Activated naive CD8-positive, alpha-beta T cell treated with anti-CD3 and anti-CD28 coated beads, Interleukin-2, amount 50 U/mL, for 16 hours (primary cell): ENCODE results near the gene GPX4.

ENCODE experiments used
- DNase-seq: peaks from one replicate; pipeline ENCODE4 v3.0.0-alpha.2; 2020; ENCODE audit warnings: low read depth, low spot score

GPX4 gene

GRCh38 chr19:1103708-1104310 lies at the start of gene GPX4:
Gene GPX4 (plus strand): TSS chr19:1103994. CDS start chr19:1104044, 50 bp downstream.
- peak; percentile 97 for DNase-seq

GRCh38 chr19:1054102-1055027 lies 49.4 kb upstream of the GPX4 start:
- no peak for DNase-seq

- DNase-seq = no peak
Measured at GRCh38 chr19:1055028-1055425, 48.8 kb upstream of the GPX4 start.

GRCh38 chr19:1055886-1056620 lies 47.7 kb upstream of the GPX4 start:
- no peak for DNase-seq

GRCh38 chr19:1057176-1057855 lies 46.5 kb upstream of the GPX4 start:
- no peak for DNase-seq

GRCh38 chr19:1058112-1058511 lies 45.7 kb upstream of the GPX4 start:
- no peak for DNase-seq

GRCh38 chr19:1060689-1061088 lies 43.1 kb upstream of the GPX4 start:
- no peak for DNase-seq

GRCh38 chr19:1061987-1062386 lies 41.8 kb upstream of the GPX4 start:
- no peak for DNase-seq

- DNase-seq = no peak
Measured at GRCh38 chr19:1062387-1063029, 41.3 kb upstream of the GPX4 start.

- DNase-seq = no peak
Measured at GRCh38 chr19:1063030-1063908, 40.5 kb upstream of the GPX4 start.

GRCh38 chr19:1063909-1064660 lies 39.7 kb upstream of the GPX4 start:
- DNase-seq = no peak

- DNase-seq = peak; percentile 51
Measured at GRCh38 chr19:1064661-1065605, 38.9 kb upstream of the GPX4 start.

GRCh38 chr19:1065606-1066109 lies 38.1 kb upstream of the GPX4 start:
- no peak for DNase-seq

- DNase-seq = no peak
Measured at GRCh38 chr19:1066251-1066747, 37.5 kb upstream of the GPX4 start.

- peak; percentile 63 for DNase-seq
Measured at GRCh38 chr19:1066748-1067340, 37.0 kb upstream of the GPX4 start, which contains the start of gene ARHGAP45. Gene ARHGAP45 (plus strand): TSS chr19:1067167. CDS start chr19:1067406, 239 bp downstream.

GRCh38 chr19:1067341-1067957 lies 36.3 kb upstream of the GPX4 start:
- no peak for DNase-seq
